NCI-H510A treated with DMSO at 0.1 percent for 48 hours (cell line): ENCODE results near the gene FAM81B.

Experiments
- DNase-seq: peaks from one replicate; lab custom pipeline; 2025; lab: John Stamatoyannopoulos, UW

The FAM81B gene

GRCh38 chr5:95471487-95471886, 80.3 kb downstream of the FAM81B start:
- no peak for DNase-seq

GRCh38 chr5:95471942-95472341, 80.8 kb downstream of the FAM81B start:
- DNase-seq = no peak

- no peak for DNase-seq
Measured at GRCh38 chr5:95484421-95484820, 93.3 kb downstream of the FAM81B start.

- DNase-seq = no peak
Measured at GRCh38 chr5:95486191-95486590, 95.0 kb downstream of the FAM81B start.

- DNase-seq = no peak
Measured at GRCh38 chr5:95487880-95488279, 96.7 kb downstream of the FAM81B start.
